GM21360 (cell line): Measurements from ENCODE around the gene TRAF3.
"Not testable (repeated sequence)": the region's sequence is repeated elsewhere in the genome, so short reads cannot be mapped to it uniquely, and the experiment has no call there.

ENCODE experiments used
- ATAC-seq: cut with Tn5 transposase; IDR thresholded peaks from one replicate; pipeline ENCODE4 v1.9.1; 2021; ENCODE audit warnings: mild to moderate bottlenecking, moderate library complexity; ENCODE audit not compliant: unreplicated experiment

Gene TRAF3

GRCh38 chr14:102918438-102918837 lies 141.2 kb downstream of the TRAF3 start:
- ATAC-seq: no peak

- ATAC-seq: no peak
These were observed 143.2 kb downstream of the TRAF3 start for GRCh38 chr14:102920273-102920997.

- ATAC-seq: no peak
These were observed 143.7 kb downstream of the TRAF3 start for GRCh38 chr14:102920998-102921304.

- ATAC-seq: no peak
These were observed 145.4 kb downstream of the TRAF3 start, which contains the start of gene AMN for GRCh38 chr14:102922490-102923200. TSS of gene AMN (plus strand) at chr14:102922663. CDS start at chr14:102922689, 26 bp downstream.

GRCh38 chr14:102923201-102923924 lies 146.1 kb downstream of the TRAF3 start:
- no peak for ATAC-seq

GRCh38 chr14:102923925-102924486 lies 146.8 kb downstream of the TRAF3 start:
- no peak for ATAC-seq

GRCh38 chr14:102924632-102925588 lies 147.7 kb downstream of the TRAF3 start:
- no peak for ATAC-seq

- ATAC-seq: no peak
These were observed 148.4 kb downstream of the TRAF3 start for GRCh38 chr14:102925646-102926045.

GRCh38 chr14:102926104-102926503 lies 148.9 kb downstream of the TRAF3 start:
- no peak for ATAC-seq

GRCh38 chr14:102926840-102927239 lies 149.6 kb downstream of the TRAF3 start:
- ATAC-seq: not testable (repeated sequence)

- no peak for ATAC-seq
These were observed 150.2 kb downstream of the TRAF3 start for GRCh38 chr14:102927346-102927877.

- peak; percentile 20 for ATAC-seq
These were observed 150.7 kb downstream of the TRAF3 start for GRCh38 chr14:102927878-102928411.

- ATAC-seq: peak; percentile 65
These were observed 151.4 kb downstream of the TRAF3 start for GRCh38 chr14:102928412-102929240.

GRCh38 chr14:102929241-102930137 lies 152.2 kb downstream of the TRAF3 start:
- no peak for ATAC-seq

GRCh38 chr14:102930138-102930752 lies 153.0 kb downstream of the TRAF3 start:
- ATAC-seq: no peak

GRCh38 chr14:102930753-102931579 lies 153.7 kb downstream of the TRAF3 start:
- no peak for ATAC-seq
